NCI-H82 treated with DMSO at 0.1 percent for 48 hours (cell line): ENCODE results near the gene GTPBP1.

Source experiments
- DNase-seq: peaks from one replicate; lab custom pipeline; 2025; ENCODE audit not compliant: unreplicated experiment; lab: John Stamatoyannopoulos, UW

The GTPBP1 gene

DNA sequence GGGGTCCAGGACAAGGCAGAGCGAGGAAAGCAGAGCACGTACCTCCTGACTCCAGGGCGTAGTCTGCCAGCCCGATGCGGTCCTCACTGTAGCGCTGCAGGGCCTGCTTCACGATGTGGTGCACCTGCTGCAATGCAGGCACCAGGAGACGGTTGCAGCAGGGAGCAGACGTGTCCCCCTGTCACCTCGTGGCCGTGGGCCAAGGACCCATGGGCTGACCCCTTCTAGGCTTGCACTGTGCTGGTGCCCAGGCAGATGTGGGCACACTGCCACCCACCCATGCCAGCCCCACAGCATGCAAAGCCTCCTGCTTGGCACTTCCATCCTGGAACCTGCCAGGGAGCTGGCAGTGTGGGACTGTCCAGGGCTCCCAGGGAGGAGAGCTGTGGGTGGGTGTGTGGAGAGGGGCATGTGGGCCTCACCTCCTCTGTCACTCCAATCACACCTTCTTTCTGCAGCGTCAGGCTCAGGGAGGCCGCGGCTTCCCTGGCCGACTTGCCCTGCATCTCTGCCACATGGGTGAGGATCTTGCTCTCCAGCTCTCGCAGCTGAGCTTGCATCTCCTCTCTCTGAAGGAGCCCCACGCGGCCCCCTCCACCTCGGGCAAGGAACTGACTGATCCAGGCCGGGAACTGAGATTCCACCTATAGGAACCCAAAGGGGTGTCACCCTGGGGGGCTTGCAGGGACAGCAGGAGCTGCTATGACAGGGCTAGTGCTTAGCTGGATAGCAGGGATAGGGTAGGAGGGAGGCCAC lies 33.7 kb downstream of the GTPBP1 start:
- DNase-seq: no peak

DNA sequence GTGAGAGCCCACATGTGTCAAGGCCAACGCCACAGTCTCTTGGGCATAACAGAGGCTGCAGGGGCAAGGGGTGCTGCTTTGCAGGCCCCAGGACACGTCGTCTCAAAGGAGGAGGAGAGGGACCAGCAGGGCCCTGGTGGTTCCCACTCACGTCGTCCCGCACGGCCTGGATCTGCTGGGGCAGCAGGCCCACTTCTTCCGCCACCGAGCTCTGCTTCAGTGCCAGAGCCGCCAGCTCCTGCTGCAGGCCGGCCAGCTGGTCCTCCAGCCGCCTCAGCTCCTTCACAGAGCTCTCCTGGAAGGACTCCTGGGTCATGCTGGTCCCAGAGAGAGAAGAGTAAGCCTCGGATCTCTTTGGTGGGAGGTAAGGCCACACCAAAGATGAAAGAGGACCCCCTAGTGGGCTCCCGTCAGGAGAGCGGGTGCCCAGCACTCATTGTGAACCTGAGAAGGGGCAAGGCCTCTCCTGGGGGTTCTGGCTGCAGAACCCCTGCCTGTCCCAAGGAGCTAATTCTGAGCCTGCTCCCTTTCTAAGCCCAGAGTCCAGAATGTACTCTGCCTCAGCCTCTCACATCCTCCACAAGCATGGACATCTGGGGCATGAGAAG lies 34.5 kb downstream of the GTPBP1 start:
- no peak for DNase-seq

DNA sequence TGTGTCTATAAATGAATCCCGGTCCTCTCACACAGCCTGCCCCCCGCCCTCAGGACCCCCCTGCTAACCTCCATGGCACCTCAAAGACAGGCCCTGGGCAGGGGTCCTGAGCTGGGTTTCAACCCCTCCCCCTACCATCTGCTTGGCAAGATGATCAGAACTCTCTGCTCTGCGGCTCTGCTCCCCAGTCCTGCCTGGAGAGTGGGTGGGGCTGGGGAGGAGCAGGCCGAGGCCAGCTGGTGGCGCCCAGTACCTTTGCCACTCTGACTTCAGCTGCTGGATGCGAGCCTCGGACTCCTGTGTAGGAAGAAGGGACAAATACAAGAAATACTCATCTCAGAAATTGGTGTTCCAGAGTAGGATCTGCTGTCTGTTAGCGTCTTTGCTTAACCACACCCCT lies 35.0 kb downstream of the GTPBP1 start:
- no peak for DNase-seq

DNA sequence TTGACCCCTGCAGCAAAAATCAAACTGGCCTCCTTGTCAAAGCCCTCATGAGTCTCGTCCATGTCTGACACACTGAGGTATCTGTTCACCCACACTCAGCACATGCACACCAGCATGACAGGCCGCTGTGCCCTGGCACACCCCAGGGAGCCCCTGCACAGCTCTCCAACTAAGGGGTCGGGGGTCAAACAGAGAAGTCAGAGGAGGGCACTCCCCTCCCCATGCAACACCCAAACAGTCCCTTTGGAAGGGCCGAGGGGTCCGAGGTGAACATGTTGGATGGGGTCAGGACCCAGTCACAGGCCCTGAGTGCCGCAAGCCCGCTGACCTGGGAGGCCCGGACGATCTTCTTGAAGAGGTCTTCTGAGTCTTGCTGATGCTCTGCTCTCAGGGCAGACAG lies 35.4 kb downstream of the GTPBP1 start:
- DNase-seq: no peak

DNA sequence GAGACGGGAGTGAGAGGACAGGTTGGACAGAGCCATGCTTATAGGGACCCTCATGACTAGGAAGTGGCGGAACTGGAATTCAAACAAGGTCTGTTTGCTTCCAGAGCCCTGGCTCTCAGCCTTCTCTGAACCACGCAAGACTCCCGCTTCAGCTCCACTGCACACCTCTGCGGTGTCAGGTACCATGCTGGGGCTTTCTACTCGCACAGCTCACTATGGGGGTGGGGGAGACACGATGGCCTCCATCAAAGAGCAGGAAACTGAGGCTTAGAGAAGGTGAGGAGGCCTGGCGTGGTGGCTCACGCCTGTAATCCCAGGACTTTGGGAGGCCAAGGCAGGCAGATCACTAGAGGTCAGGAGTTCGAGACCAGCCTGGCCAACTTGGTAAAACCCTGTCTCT lies 35.8 kb downstream of the GTPBP1 start:
- no peak for DNase-seq

DNA sequence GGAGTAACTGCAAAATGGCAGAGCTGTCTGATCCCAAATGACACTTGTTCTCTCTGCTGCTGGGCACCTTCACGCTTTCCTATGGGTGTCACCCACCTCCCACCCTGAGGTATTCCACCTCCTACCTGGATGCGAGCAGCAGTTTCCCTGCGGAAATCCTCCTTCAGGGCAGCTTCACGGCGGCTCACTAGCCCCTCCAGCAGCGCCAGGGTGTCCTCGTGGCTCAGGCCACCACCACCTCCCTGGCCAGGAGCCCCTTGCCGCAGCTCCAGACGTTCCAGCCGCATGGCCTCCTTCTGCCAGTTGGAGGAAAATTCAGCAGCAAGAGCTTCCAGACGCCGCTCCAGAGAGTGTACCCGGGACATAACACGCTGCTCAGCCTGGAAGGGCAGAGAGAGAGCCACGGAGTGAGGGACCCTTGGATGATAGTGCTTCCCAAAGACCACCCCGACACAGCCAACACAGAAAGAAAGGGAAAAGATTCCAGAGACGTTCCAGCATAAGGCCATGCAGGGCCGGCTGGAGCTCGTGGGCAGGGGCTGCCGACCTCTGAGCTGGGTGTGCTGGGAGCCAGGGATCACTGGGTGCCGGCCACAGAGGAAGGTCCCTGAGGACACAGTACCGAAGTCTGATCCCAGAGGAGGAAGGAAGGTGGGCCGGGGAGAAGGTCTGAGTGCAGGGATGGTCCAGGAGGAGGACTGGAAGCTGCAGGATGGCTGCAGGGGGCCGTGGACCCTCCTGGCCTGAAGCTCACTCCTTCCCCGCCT lies 36.6 kb downstream of the GTPBP1 start:
- DNase-seq: no peak

DNA sequence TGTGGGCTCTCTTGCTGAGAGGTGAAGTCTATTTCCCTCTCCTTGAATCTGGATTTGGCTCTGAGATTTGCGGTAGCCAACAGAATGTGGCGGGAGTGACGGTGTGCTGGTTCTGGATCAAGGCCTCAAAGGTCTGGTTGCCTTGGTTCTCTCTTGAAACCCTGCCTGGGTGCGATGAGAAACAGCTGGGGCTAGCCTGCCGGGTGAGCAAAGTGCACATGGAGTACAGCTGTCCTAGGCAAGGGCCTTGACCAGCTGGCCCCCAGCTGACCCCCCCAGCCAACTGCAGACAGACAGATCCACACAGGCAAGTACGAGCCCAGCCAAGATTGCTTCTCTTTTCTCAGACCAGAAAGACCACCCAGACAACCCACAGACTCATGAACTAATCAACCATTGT lies 39.2 kb downstream of the GTPBP1 start:
- DNase-seq: no peak

DNA sequence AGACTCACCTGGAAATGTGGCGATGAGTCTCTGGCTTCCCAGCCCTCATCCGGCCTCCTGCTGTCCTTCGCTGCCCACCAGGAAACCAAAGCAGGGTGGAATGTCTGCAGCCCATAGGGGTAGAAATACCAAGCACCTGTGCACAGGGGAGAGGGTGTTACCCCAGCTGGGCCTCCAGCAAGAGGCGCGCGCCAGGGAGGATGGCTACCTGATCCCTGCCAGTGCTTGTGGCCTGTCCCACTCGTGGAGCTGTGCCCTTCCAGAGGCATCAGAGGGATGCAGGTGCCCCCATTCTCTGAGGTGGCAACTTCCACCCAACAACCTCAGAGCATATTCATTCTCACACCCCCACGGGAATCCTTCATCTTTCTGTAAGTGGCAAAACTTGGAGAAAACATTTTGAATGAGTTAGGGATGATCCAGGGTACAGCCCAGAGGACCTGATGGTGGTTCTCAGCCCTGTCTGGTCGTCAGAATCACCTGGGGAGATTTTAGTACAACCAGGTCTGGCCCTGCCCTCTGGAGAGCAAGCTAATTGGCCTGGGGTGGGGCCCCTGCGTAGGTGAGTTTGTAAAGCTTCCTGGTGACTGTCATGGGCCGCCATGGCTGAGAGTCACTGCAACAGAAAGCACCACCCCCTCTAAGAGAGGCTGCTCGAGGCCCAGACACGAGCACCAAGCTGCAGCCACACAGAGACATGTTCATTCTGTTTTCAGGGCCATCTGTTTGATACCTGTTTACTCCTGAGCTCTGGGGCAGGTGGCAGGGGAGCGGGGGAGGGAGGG lies 40.1 kb downstream of the GTPBP1 start:
- no peak for DNase-seq

DNA sequence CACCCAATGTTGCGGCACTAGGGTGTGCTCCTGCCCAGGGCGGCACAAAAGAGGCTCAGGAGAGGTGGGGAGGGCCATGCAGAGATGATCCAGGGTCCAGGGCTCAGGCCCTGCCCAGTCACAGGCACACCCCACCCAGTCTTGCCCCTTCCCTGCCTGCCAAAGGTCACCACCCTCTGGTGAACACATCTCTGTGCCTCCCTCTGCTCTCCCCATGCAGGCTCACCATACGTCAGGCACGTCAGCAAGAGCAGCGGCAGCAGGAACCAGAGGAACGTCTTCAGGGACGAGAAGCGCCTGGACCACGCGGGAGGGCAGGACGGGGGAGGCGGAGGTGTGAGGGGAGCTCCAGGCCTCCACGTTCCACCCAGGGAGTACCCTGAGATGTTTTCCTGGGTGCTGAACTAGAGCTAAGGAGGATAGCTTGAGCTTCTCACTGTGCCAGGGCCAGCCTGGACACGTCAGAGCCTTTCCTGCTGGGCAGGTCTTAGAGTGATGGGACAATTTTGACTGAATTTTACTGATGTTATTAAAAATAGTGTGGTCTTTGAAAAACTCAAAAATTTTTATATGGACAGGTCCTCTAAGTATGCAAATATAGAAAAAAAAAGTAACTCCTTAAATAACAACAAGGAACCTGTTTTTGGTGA lies 42.9 kb downstream of the GTPBP1 start:
- DNase-seq: no peak

DNA sequence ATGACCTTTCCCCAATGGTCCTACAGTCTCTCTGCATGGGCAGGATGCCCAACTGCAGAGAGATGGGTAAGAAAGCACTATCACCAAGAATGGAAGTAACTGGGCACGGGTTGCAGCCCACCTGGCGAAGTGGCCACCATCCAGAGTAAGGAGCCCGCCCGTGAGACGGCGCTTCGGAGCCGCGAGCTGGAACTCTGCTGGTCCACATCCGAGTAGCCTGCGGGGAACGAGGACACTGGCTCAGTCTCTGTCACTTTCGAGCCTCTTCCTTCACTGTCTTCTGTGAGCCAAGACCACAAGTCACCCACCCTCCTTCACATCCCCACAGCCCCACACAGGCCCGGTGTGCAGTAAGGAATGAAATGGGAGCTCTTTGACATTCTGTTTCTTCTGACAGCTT lies 44.4 kb downstream of the GTPBP1 start:
- no peak for DNase-seq

DNA sequence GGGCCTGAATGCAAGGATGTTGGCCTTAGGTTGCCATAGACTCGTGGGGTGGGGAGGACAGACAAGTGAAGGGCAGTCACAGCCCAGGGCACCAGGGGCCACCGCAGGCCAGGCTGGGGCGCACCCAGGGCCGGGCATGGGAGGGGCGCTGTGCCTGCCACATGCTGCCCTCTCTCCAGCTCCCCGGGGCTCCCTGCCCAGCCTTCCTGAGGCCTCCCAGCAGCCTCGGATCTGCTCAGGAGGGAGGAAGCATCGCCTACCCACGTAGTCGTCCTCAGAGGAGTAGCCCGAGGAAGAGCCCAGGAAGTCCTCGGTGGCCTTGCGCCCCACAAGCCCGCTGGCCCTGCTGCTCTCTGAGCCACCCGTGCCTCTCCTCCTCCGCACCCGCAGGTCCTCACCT lies 44.9 kb downstream of the GTPBP1 start:
- DNase-seq: no peak

DNA sequence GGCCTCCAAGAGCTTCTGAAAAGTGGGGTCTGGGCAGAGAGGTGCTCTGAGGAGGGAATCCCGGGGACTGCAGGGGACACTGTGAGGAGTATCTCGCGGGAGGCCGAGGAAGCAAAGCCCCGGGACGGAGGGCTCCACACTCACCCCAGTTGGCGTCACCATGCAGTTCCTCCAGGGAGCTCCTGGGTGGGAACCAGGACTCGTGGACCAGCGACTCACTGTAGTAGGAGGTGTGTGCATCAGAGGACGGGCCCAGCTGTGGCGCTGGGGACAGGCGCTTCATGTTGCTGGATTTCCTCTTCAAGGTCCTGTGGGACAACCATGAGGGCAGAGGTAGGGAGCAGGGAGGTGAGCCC lies 45.3 kb downstream of the GTPBP1 start:
- DNase-seq: no peak

DNA sequence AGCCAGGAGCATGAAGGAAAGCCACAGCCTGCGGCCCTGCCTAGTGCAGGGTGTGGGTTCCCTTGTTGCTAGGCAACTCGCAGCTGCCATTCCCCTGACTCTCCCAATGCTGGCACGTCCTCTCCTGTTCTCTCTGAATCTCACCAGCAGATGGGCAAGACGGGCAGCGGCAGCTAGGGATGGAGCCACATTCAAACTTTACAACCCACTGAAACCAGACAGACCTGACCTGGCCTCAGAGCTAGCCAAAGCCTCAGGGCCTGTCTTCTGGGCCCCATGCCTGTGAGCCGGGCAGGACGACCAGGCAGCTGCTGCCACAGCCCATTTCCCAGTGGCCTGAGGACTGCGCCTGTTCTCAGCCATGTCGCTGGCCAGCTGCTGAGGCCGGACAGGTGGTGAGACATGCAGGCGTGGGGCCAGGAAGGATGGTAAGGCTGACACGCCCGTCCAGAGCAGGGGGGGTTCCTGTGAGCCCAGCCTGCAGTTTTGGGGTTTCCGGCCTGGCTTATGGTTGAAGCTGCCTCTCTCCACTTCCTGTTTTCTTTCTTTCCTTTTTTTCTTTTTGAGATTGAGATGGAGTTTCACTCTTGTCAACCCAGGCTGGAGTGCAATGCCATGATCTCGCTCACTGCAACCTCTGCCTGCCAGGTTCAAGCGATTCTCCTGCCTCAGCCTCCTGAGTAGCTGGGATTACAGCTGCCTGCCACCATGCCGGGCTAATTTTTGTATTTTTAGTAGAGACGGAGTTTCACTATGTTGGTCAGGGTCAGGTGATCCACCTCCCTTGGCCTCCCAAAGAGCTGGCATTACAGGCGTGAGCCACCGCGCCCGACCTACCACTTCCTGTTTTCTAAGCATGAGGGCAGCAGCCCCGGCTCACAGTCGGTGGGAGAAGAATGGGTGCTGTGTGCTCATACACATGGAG lies 45.9 kb downstream of the GTPBP1 start:
- DNase-seq: no peak

DNA sequence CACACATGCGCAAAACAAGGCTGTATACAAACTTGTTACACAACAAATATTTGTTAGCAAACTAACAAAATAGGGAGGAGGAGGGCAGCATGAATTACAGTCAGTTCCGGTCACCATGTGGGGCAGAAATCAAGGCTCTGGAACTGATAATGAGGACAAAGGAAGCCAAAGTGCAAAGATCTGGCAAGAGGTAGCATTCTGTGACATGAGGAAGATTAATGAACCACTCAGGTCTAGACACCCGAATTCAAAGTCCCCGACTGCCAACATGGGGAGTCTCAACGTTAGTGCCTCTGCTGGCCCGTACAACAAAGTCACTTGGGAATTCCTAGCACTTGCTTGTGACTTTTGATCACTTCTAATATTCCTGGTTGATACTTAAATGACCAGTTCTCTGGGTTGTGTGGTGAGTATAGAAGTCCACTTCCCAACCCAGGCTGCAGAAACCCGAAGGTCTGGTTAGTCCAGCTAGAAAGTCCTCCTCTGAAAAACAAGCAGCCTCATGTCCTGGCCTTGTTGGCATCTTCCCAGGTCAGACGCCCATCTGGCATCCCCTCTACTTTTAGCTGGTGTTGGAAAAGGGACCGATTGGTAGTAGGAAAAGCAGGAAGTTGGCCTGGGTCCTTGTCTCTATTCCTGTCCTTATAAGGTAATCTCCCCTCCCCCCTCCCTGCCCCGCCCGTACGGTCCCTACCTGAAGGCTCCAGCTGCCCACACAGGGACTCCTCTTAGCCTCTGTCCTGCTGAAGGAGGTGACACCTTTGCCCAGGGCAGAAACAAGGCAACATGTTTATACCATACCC lies 48.4 kb downstream of the GTPBP1 start:
- no peak for DNase-seq

DNA sequence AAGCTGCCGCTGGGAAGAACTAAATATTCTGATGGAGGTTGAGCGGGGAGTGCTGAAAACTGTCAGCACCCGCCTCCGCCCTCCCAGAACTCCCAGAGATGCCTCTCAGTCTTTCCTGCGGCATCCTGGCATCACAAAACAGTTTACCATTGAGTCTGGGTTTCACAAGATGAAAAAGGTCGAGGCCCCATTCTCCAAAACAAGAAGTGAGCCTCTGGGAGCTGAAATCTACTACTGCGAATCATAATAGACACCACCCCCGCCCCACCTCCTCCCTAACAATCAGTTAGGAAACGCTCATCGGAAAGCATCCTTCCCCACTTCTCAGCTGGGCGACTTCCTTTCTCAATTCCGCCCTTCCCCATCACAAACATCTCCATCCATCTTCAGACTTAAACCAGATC lies 49.0 kb downstream of the GTPBP1 start:
- DNase-seq: no peak

DNA sequence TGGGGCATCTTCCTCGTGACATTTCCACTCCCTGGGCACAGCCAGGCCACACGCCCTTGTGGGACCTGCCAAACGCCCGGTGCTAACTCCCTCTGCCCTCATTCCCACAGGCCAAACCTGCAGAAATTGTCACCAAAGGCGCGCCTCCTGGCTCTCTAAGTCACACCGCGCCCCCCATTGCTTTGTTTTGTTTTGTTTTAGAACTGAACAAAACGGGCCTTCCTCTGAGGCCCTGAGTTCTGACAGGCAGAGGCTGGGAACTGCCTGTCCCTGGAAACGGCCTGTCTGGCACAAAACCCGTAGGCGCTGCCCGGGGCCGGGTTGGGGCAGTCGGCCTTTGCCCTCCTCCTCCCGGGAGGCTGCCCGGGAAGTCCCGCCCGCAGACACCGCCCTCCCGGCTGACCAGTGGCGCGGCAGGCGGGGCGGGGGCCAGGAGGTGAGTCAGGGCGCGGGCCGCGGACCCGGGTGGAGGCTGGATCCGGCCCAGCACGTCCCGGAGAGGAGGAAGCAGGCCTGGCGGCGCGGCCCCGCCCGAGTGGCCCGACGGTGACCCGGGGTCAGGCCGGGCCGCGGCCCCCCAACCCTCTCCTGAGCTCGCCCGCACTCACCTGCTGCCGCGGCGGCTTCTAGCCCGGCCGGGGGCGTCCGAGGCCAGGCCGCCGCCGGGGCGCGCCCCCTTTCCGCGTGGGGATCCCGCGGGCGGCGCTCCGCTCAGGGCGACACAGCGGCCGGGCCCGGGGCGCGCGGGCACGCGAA lies 49.6 kb downstream of the GTPBP1 start:
- DNase-seq: no peak

DNA sequence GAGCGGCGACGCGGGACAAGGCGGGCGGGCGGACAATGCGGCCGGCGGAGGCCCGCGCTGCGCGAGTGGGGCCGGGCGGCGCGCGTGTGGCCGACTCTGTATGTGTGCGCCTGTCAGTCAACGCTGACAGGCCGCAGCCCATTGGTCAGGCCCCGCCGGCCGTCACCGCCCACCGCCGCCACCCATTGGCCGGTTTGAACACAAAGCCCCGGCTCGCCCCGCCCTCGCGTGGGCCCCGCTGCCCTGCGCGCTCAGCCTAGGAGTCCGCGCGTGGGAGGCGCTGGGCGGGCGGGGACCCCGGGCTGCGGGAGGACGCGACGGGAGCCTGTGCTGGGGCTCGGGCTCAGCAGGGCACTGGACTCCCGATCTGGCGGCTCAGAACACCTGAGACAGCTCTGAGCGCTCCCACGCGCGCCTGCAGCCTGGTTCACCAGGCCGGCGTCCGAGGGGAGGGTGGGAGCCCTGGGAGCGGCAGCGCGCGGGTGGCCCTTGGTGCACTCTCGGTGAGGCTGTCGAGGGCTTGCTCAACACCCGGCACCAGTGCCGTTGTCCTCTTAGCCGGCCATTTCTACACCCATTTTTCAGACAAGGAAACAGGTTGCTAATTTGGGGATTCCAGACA lies 50.3 kb downstream of the GTPBP1 start, which contains the start of gene SUN2:
TSS of gene SUN2 (minus strand) at position 88 of the 622 bp plus-strand sequence. CDS start 3,370 bp downstream, outside the sequence.
- no peak for DNase-seq
